HEK293T (cell line): ENCODE results near the gene HIGD1A.

Source experiments
- CTCF ChIA-PET: fragments of 350-600 bp; formaldehyde crosslinking; extraction: SDS; loops from one replicate; lab custom pipeline; 2021; ENCODE audit warnings: antibody characterized with exemption, inconsistent platforms; lab: Yijun Ruan, JAX
- POLR2A ChIA-PET: fragments of 350-600 bp; formaldehyde crosslinking; extraction: SDS; loops from one replicate; lab custom pipeline; 2020; ENCODE audit warnings: antibody characterized with exemption, inconsistent platforms; lab: Yijun Ruan, JAX
- DNase-seq: peaks from one replicate; pipeline ENCODE4 v3.0.0; 2012; ENCODE audit warnings: mixed read lengths; ENCODE audit errors: extremely low spot score
- ARNT ChIP-seq: fragments of 450-650 bp; IDR thresholded peaks from 2 replicates; pipeline ENCODE4 v1.6.1; 2017; ENCODE audit warnings: mild to moderate bottlenecking
- BHLHE40 ChIP-seq: fragments of 450-650 bp; IDR thresholded peaks from 2 replicates; pipeline ENCODE4 v1.6.1; 2016; ENCODE audit warnings: mild to moderate bottlenecking, moderate library complexity, borderline replicate concordance
- CTBP1 ChIP-seq: fragments of 450-650 bp; IDR thresholded peaks from 2 replicates; pipeline ENCODE4 v1.6.1; 2016; ENCODE audit warnings: borderline replicate concordance
- ELF4 ChIP-seq: fragments of 450-650 bp; IDR thresholded peaks from 2 replicates; pipeline ENCODE4 v1.6.1; 2017; ENCODE audit warnings: antibody characterized with exemption
- FOXA1 ChIP-seq: fragments of 450-650 bp; IDR thresholded peaks from 2 replicates; pipeline ENCODE4 v1.6.1; 2016; ENCODE audit warnings: mild to moderate bottlenecking
- FOXK2 ChIP-seq: fragments of 450-650 bp; IDR thresholded peaks from 2 replicates; pipeline ENCODE4 v1.6.1; 2016; ENCODE audit warnings: mild to moderate bottlenecking
- FOXM1 ChIP-seq: fragments of 450-650 bp; IDR thresholded peaks from 2 replicates; pipeline ENCODE4 v1.6.1; 2017; ENCODE audit warnings: mild to moderate bottlenecking, borderline replicate concordance
- HDGF ChIP-seq: fragments of 450-650 bp; IDR thresholded peaks from 2 replicates; pipeline ENCODE4 v1.6.1; 2017; ENCODE audit warnings: antibody characterized with exemption, borderline replicate concordance
- L3MBTL2 ChIP-seq: fragments of 450-650 bp; conservative IDR thresholded peaks from 2 replicates; pipeline ENCODE4 v1.6.1; 2016; ENCODE audit warnings: mild to moderate bottlenecking
- LEF1 ChIP-seq: fragments of 450-650 bp; IDR thresholded peaks from 2 replicates; pipeline ENCODE4 v1.6.1; 2017; ENCODE audit warnings: mild to moderate bottlenecking, borderline replicate concordance
- NFRKB ChIP-seq: fragments of 450-650 bp; IDR thresholded peaks from 2 replicates; pipeline ENCODE4 v1.6.1; 2016; ENCODE audit warnings: mild to moderate bottlenecking, moderate library complexity
- SP1 ChIP-seq: fragments of 450-650 bp; IDR thresholded peaks from 2 replicates; pipeline ENCODE4 v1.6.1; 2017
- SUZ12 ChIP-seq: fragments of 450-650 bp; IDR thresholded peaks from 2 replicates; pipeline ENCODE4 v1.6.1; 2016; ENCODE audit warnings: mild to moderate bottlenecking
- TARDBP ChIP-seq: fragments of 450-650 bp; IDR thresholded peaks from 2 replicates; pipeline ENCODE4 v1.6.1; 2016
- ZNF384 ChIP-seq: fragments of 450-650 bp; IDR thresholded peaks from 2 replicates; pipeline ENCODE4 v1.6.1; 2016
- TF ChIP-seq, protein P1 (sequence below): fragments of 450-650 bp; IDR thresholded peaks from 2 replicates; pipeline ENCODE4 v1.6.1; 2016

The HIGD1A gene

GRCh38 chr3:42749025-42749752 lies 55.1 kb downstream of the HIGD1A start:
- TF ChIP-seq CTBP1: no peak
- TF ChIP-seq L3MBTL2: no peak
- TF ChIP-seq FOXK2: no peak
- TF ChIP-seq FOXM1: no peak
- TF ChIP-seq LEF1: no peak
- TF ChIP-seq TARDBP: no peak
- no peak for TF ChIP-seq ZNF384
- TF ChIP-seq HDGF: no peak
- no peak for TF ChIP-seq ARNT
- no peak for TF ChIP-seq NFRKB
- TF ChIP-seq SUZ12: no peak
- ChIA-PET CTCF (no interaction called here), POLR2A (no interaction called here)
- DNase-seq: no peak

- DNase-seq: no peak
- POLR2A ChIA-PET: interaction anchor here (1.1 kb wide), 1 partner anchor 157 kb away, joined by 4 read pairs; the partner anchor contains the start of gene SS18L2
Observed at GRCh38 chr3:42747581-42747980, 56.7 kb downstream of the HIGD1A start.

DNA sequence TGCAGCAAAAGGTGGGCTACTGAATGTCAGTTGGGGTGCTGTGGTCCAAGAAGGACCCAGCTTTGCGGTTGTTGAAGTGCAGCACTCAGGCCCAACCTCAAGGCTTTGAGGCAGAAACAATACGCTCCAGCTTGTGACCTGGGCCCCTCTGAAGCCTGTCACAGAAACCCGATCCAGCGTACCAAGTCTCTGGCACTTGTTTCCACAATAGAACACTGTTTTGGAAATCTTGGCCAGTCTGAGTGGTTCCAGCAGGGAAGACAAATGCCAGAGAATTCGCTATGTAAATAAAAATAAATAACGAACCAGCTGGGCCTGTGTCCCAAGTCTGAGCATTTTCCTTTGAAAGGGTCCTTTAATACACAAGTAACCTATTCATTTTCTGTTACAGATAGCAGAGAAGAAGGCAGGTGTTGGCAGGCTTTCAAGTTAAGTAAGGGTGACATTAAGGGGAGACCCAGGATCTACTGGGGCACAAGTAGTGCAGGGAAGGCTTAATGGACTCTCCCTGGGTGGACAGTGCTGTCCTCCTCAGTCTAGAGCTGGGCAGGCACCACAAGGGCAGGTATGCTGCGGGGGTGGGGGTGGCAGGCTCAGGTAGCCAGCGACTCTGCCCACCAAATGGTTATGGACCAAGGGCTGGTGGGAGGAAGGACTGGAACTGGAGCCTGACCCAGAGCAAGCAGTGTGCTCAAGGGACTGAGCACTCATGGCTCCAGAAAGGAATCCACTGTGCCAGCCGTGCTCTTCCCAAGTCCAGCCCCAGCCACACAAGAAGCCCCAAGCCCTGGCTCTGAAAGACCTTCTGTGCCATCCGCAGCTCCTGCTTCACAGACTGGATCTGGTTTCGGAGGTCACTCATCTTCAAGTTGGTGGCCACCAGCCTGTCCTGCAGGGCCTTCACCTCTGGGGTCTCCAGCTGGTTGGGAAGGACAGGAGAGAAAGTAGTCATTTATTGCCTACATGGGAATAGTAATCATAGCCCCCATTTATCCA lies 57.5 kb downstream of the HIGD1A start:
- POLR2A ChIA-PET: interaction anchor here (1.1 kb wide), 1 partner anchor 156 kb away, joined by 4 read pairs; the partner anchor contains the start of gene SS18L2
- TF ChIP-seq FOXK2: no peak
- CTCF ChIA-PET: interaction anchor here (1.3 kb wide), 1 partner anchor 84 kb away, joined by 4 read pairs; no protein-coding TSS in a partner anchor
- no peak for DNase-seq

More at GRCh38 chr3:42747581-42747980, 56.7 kb downstream of the HIGD1A start:
- TF ChIP-seq HDGF (no peak), NFRKB (no peak), SUZ12 (no peak), FOXA1 (no peak), SP1 (no peak), ZNF384 (no peak)
- TF ChIP-seq, protein P1, sequence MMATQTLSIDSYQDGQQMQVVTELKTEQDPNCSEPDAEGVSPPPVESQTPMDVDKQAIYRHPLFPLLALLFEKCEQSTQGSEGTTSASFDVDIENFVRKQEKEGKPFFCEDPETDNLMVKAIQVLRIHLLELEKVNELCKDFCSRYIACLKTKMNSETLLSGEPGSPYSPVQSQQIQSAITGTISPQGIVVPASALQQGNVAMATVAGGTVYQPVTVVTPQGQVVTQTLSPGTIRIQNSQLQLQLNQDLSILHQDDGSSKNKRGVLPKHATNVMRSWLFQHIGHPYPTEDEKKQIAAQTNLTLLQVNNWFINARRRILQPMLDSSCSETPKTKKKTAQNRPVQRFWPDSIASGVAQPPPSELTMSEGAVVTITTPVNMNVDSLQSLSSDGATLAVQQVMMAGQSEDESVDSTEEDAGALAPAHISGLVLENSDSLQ: no peak
- CTCF ChIA-PET: no interaction called here

- TF ChIP-seq SUZ12 (no peak), ZNF384 (no peak), FOXM1 (no peak), LEF1 (no peak), ELF4 (no peak), BHLHE40 (no peak), HDGF (no peak), FOXA1 (no peak), TARDBP (no peak), CTBP1 (no peak)
- DNase-seq: no peak
- CTCF ChIA-PET: interaction anchor here (1.3 to 1.7 kb wide), 3 partner anchors 10 to 85 kb away, joined by 4 to 5 read pairs (median 4); no protein-coding TSS in a partner anchor
- POLR2A ChIA-PET: interaction anchor here (2.4 kb wide), 1 partner anchor 146 kb away, joined by 5 read pairs; the partner anchor contains the start of gene NKTR
Observed at GRCh38 chr3:42745776-42746454, 58.4 kb downstream of the HIGD1A start.

DNA sequence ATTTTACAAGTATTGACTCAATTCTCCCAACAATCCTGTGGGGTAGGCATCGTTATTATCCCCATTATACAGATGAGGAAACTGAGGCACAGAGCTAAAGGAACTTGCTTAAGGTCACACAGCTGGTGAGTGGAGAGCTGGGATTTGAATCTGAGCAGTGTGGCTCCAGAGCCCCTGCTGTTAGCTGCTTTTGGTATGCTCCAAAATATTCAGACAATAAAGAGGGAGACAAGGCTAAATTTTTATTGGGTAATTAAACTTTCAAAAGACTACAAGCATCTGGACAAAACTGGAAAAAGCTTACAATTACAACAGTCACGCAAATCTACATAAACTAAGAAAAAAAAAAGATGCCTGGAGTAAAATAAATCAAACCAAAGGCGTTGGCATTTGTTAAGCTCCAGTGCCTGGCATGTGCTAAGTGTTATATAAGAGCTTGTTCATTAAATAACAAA lies 59.0 kb downstream of the HIGD1A start:
- DNase-seq: no peak
- CTCF ChIA-PET: interaction anchor here (1.3 to 1.8 kb wide), 4 partner anchors 11 to 85 kb away, joined by 4 to 5 read pairs (median 4); no protein-coding TSS in a partner anchor

More for the DNA sequence above, 59.0 kb downstream of the HIGD1A start:
- POLR2A ChIA-PET: interaction anchor here (2.4 kb wide), 1 partner anchor 145 kb away, joined by 5 read pairs; the partner anchor contains the start of gene NKTR
- no peak for TF ChIP-seq HDGF
- no peak for TF ChIP-seq NFRKB
- no peak for TF ChIP-seq ARNT
- TF ChIP-seq SUZ12: no peak
- TF ChIP-seq ZNF384: no peak
- no peak for TF ChIP-seq TARDBP
- no peak for TF ChIP-seq CTBP1
- TF ChIP-seq BHLHE40: no peak
- no peak for TF ChIP-seq LEF1
- TF ChIP-seq, protein P1: no peak
- no peak for TF ChIP-seq SP1
- TF ChIP-seq L3MBTL2: no peak
- TF ChIP-seq ELF4: no peak
